Medulla oblongata (tissue), 1 donor: ENCODE results near the gene SLC17A2.

ENCODE experiments used
- DNase-seq: peaks from one replicate; pipeline ENCODE4 v3.0.0-alpha.2; 2015; ENCODE audit errors: extremely low spot score

Gene SLC17A2

DNA sequence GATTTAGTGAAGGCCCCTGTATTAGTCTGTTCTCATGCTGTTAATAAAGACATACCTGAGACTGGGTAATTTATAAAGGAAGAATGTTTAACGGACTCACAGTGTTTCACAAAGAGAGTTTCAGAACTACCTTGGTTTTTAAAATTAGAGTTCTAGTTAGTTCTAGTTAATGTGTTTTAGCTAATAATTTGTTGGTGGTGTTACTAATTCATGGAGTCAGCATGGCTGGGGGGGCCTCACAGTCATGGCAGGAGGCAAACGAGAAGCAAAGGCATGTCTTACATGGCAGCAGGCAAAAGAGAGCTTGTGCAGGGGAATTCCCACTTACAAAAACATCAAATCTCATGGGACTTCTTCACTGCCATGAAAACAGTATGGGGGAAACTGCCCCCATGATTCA lies 44.4 kb downstream of the SLC17A2 start:
- DNase-seq, result no peak

DNA sequence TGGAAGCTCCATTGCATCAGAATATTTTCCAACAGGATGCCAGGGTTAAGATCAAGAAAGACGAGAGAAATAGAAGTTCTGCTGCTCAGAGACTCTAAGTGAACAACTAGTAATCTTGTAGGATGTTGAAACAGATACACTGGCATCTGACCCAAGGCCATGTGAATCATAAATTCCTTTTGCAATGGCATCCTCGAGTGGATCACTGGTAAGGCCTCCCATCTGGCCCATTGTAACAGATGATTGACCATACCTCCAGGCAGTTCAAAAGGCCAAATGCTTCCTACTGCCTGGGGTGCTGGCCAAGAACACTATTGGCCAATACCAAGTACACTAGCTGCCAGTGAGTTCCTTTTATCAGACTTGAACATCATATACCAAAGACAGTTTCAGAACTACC lies 46.5 kb downstream of the SLC17A2 start:
- DNase-seq, result no peak

DNA sequence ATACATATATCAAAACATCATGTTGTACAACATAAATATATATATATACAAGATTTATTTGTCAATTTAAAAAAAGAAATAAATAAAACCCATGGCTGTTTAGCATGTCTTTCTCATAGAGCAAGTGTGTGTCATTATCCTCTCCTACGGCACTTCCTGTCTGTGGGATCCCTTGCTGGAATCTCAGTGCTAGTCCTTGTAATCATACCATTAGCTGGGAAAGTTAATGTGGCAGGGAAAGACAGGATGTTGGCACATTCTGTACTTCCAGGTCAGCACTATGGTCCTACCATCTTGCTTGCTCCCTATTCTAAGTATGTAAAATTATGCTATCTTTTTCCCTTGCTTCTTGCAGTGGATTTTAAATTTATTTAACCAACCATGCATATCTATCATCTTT lies 47.0 kb downstream of the SLC17A2 start:
- DNase-seq, result no peak

DNA sequence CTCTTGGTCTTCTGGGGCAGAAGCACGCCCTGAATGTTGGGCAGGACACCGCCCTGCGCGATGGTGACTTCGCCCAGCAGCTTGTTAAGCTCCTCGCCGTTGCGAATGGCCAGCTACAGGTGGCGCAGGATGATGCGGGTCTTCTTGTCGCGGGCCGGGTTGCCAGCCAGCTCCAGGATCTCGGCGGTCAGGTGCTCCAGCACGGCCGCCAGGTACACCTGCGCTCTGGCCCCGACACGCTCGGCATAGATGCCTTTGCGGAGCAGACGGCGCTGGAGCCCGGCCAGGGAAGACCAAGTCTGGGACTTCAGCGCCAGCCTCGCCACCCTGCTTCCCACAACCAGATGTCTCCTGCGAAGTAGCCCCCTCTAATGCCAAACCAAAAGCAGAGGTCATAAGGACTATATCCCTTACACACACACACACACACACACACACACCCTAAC lies 48.4 kb downstream of the SLC17A2 start:
- no peak for DNase-seq

DNA sequence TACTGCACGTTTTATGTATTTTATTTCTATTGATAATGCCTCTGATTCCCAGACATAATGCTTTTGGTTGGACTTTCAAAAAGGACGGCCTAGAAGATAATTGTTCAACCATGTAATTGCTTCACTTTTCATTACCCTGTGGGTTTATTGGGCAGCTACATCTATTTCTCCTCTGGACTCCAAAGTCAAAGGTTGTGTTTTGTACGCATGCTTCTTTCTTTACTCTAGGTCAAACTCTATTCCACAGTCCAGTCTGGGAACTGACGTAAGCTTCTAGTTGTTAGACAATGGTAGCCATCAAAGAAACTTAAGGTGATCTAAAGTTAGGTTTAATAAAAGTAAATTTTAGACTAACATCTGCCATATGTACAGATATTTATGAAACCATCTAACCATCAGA lies 49.9 kb downstream of the SLC17A2 start:
- no peak for DNase-seq

DNA sequence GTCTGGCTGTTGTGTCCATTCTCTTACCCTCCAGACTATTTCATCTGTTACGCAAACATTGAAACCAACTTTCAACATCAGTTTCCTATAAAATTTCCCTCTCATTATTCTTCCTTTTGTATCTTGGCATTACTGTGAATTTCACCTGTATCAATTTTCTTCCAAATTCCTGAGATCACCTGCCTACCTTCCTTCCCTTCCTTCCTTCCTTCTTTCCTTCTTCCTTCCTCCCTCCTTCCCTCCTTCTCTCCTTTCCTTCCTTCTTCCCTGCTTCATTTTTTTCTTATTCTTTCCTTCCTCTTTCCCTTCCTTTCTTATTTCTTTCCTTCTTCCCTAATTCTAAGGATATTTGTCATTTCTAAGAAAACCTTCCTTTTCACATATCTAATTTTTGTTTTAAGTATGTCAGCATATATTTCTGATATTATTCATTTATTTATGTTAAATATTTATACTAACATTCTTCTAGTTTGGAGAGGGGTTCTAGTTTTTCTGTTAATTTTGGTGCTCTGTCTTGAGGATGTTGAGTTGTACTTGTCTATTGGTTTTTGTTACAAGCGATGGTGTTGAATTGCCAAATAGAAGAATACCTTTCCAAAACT lies 51.7 kb downstream of the SLC17A2 start:
- DNase-seq, result no peak

DNA sequence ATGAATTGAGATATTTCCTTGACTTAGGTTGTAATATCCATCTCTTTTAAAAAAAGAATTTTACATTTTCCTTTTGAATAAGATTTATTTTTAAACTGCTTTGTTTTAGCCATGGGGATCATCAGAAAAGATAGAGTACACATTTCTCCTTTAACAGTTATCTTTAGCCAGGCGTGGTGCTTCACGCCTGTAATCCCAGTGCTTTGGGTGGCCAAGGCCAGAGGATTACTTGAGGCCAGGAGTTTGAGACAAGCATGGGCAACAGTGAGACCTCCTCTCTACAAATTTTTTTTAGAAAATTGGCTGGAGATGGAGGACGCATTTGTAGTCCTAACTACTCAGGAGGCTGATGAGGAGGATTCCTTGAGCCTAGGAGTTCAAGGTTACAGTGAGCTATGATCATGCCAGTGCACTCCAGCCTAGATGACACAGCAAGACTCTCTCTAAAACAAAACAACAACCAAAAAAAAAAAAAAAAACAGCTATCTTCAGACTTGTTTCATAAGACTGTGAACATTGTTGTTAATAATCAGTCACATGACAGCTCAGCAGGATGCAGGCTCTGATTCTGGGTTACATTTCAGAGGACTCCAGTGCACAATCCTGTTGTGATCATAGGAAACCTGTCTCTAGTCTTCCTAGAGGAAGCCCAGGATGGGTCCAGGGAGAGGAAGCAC lies 54.4 kb downstream of the SLC17A2 start:
- DNase-seq, result no peak

DNA sequence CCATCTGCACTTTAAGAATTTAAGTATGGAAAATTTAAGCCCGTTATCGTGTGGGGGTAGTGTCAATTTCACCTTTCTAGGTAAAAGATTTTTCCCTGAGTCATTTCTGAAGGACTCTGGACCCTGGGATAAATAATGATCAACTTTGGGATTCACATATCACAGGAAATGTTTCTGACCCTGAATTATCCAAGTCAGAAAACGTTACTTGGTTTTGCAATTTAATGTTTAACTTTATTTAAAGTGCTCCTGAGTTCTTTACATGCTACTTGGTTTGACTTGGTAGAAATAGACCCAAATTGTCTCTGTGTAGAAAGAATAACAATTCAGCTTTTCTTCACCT lies 55.0 kb downstream of the SLC17A2 start:
- DNase-seq, result no peak

DNA sequence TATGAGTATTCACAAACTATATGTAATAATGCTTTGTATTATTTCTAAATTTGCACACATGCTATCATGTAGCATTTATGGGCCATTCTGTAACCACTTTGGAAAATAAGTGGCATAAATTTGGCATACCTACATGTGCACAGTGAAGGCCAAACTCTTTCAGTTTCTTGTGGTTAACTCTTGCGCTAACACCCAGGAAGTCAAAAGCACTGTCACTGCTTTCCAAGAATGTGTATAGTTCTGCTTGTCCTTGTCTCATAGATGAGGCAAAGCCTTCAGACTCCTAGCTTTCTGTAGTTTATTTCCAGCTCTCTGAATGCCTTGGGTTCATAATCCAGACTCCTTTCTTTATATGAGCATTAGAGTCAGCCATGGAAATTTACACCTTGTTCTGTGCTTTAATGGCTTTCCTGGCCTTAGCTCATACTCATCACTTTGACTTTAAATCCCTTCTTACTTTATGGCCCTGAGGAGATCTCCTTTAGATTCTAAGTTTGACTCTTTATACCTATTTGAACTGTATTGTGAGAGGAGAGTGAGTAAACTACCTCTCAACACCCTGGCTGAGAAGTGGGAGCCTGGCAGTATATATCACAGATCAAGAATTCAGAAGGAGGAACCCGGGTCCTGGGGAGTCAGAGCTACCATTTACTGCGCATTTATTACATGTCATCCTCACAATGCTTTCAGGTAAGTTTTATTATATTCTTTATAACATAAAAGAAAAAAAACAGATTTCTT lies 55.5 kb downstream of the SLC17A2 start:
- DNase-seq, result no peak

DNA sequence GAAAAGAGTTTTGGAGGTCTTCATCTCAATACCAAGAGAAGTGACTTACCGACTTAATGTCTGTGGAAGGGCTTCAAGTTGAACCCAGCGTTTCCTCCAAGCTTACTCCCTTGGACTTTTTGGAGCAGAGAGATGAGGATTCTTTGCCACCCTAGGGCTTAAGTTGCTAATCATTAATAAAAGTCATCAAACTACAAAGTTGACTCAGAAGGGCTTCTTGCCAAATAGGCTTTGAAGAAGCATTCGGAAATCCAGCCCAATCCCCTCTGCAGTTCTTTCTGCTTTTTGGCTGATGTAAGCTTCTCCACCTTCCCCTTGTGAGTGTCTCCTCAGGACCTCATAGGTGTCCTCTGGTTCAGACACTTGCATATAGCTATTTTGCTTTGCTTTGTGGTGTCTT lies 56.4 kb downstream of the SLC17A2 start, which contains the start of gene SLC17A3:
Gene SLC17A3, minus strand, starts transcription at position 126 of the 400 bp plus-strand sequence. CDS start 5,856 bp downstream, outside the sequence.
- DNase-seq, result no peak

DNA sequence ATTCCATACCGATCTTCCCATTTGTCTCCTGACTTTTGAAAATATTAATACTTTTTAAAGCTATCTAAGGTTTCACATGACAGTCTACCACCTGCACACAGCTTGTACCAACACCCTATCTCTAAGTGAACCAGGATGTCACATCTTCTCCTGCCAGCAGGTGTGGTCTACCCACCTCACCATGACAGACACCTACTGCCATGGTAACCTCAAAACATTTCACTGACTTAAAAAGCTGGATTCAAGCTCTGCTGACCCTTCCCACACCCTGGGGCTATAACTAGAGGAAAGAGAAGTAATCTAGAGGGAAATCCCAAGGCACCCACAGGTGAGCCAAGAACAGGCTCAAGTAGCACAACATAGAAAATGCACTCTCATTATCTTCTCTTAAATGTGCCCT lies 57.7 kb downstream of the SLC17A2 start:
- DNase-seq, result no peak

DNA sequence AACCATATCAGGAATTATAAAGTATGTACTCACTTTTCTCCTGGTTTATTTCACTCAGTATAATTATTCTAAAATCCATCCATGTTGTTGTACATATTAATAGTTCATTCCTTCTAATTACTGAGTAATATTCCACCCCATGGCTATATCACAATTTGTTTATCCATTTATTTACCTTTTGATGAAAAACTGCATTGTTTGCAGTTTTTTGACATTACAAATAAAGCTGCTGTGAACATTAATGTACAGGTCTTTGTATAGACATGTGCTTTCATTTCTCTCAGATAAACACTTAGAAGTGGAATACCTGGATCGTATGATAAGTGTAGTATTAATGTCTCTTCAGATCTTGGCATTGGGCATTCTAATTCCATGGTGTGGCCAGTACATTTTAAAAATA lies 60.7 kb downstream of the SLC17A2 start:
- no peak for DNase-seq

DNA sequence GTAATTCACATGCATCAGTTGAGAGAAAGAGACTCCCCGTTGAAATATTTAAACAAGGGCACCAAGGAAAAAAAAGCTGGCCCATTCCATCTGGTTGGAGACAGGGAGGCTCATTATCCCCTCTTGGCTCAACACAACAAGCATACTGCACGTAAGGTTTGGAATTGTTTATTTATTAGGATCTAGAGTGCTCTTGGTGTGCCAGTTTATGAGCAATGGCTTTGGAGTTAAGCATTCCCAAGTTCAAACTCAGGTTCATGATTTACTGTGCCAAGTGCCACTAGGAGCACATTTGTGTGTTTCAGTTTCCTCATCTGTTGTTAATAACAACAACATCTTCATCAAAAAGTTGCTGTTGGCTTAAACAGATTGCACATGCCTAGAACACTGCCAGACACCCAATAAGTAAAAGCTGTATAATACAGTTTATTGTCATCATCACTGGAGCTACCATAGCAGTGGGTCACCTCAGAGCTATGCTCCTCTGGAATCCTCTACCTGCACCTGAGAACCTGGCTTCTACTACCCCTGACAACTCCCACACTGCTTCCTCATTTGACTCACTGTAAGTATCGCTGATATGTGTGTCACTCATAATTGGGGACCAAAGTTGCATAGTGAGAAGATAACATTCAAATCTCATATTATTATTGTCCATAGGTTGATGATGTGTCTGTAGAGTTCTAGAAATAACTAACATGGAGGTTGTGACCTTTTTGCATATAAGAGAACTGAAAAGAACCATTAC lies 61.9 kb downstream of the SLC17A2 start:
- no peak for DNase-seq

DNA sequence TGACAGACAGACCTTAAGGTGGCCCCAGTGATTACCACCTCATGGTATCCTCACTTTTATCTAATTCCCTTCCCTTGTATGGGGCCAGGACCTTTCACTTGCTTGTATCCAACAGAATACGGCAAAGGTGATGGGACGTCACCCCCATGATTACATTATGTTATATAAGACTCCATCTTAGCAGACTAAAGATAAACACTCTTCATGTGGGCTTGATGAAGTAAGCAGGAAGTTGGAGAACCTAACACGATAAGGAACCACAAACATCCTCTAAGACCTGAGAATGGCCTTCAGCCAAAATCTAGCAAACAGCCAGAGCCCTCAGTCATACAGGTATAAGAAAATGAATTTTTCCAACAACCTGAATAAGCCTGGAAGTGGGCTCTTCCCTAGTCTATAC lies 64.5 kb downstream of the SLC17A2 start:
- DNase-seq, result no peak

DNA sequence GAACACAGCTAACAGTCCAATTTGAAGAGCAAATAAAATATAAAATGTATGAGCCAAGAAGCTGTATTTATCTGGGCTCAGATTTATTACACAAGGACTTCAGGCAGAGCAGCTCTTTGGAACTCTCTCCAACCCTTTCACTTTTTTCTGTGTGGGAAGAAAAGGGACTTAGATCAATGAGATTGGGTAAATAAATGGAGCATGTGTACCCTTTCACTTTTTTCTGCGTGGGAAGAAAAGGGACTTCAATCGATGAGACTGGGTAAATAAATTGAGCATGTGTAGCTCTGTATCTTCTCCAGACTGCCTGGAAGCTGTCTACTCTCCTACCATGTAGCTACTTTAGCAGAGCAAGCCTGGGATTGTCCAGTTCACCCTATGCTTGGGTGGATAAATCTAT lies 67.1 kb downstream of the SLC17A2 start:
- DNase-seq, result no peak
